T-helper 1 cell (primary cell): Measurements from ENCODE around the gene ABHD13.
"Not testable (repeated sequence)": the region's sequence is repeated elsewhere in the genome, so short reads cannot be mapped to it uniquely, and the experiment has no call there.

ENCODE experiments used
- DNase-seq, 5 donors: peaks; one replicate each; pipeline ENCODE4 v3.0.0-alpha.2; 2012 to 2020

The ABHD13 gene

DNA sequence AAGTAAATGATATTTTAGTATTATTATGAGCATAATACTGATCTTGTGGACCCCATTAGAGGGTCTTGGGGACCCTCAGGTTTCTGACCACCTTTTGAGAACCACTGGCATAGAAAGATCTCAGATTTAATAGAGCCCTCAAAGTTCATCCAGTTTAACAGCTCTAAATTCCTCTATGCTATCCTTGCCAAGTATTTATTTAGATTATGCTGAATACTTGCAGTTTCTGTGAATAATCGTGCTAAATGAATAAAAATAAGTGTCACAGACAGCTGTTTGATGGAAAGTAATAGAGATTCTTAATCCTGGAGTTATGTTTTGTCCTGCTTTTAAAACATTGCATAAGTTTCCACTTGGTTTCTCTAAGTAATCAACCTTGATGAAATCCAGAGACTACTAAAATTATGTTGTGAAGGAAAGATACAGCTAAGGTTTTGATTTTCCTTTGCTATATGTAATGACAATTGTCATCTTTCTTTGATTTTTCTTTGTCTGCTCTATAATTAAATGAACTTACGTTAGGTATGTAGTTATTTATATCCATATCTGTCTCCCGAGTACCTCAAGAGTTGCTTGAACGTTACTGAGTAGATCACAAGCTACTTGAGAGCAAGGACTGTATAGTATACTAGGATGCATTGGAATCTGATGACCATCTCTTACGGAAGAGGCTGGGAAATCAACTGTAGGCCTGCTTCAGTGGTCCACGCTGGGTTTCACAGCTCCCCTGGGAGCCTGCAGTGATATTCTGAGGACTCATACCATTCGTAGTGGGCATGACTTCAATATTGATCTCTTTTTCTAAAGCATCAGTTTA, 5.7 kb downstream of the ABHD13 start:
- no peak for DNase-seq

DNA sequence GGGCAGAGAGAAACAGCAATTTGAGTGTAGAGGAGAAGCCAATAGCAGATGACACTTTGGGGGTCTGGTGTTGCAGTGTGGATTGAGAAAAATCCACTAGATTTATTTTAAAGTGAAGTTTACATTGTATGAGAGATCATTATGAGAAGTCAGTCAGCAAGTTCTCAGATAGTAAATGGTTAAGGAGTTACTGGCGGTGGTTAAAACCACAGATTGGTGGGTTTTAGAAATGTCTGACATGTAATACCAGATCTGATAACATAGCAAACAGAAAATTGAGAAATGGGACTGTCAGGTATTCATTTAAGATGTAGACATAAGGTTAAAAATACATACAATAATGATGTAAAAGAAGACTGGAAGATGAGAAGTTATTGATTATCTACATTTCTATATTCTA, 7.2 kb downstream of the ABHD13 start:
- no peak for DNase-seq

DNA sequence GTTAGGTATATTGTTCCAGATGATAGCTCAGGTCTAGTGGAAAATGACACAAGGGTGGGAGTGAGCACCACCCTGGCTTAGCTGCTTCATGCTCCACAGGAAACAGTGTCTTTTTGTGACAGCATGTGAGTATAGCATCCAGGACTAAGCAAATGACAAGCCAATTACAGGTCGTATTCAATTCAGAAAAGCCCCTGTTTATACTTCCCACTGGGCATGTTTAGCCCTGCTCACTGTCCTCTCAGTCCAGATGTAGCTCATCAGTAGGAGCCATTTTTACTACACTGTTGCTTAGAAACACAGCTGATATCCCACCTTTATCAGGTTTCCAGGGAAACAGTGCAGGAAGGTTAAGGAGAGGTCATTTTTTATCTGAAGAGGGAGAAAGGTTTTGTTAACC, 8.0 kb downstream of the ABHD13 start:
- DNase-seq = no peak

DNA sequence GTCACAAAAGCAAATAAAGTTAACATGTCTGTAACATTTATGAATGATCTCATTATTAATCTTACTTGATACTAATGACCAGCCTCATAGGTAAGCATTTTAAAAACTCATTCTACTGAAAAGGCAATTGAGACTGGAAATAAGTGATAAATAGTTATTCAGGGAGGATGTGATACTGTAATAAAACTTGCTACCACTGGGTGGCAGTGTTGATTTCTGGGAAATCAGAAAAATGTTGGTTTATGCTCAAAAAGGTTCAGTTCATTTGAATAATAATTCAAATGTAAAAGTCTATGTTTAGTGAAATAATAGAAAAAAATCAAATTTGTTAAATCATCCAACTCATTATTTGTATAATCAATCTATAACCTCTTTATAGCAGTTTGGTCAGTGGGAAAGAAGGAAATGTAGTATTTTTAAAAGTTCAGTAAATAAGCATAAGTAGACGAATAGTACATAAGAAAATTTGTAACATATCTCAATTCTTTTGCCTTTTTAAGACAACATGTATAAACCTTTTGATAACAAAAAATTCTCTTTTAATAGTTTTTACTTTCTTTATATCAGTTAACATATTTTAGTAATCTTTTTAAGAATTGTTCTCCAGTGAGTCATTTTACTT, 9.6 kb downstream of the ABHD13 start:
- peak in 2 of 5 donors; percentile 30 to 32 for DNase-seq

DNA sequence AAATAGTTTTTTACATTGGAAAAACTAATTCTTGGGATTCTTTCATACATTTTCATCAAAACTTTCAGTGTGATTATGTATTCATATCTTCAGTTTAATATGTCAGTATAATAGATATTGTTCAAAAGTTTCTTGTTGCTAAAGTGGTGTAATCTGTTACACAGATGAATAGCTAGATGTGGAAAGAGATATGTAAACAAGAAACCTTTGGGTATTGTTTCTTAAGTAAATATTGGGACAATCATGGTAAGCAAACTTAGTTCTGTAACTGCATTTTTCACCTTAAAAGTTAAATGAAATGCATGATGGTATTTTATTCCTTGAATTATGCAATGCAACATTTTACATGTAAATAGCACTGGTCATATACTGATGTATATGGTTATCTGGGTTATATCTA, 12.2 kb downstream of the ABHD13 start:
- DNase-seq = no peak

DNA sequence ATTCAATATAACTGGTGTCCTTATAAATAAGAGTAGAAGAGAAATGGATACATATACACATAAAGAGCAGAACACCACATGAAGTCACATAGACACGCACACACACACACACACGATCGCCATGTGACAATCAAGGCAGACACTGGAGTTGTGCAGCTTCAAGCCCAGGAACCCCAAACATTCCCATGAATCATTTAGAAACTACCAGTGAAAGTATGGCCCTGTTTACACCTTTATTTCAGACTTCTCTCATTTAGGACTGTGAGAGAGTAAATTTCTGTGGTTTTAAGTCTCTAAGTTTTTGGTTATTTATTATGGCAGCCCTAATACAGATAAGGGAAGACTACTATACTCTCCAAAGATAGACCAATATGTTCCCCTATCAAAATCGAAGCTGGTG, 31.0 kb downstream of the ABHD13 start:
- DNase-seq = no peak

DNA sequence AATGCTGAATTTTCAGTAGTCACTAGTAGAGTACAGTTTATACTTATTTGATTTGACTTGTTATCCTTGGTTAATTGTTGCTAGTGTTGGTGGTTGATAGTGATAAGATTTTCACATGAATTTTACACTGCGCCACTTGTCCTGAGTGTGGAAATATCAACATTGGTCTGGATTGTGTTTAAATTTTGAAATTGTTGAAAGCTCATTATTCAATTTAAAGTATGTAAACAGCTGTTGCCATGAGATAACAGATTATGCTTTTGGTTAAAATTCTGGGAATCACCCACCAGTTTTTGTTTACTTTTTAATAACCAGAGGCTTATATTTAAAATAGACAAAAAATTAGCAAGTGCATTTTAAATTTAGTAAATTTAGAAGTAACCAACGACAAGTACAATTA, 39.1 kb downstream of the ABHD13 start:
- no peak for DNase-seq

DNA sequence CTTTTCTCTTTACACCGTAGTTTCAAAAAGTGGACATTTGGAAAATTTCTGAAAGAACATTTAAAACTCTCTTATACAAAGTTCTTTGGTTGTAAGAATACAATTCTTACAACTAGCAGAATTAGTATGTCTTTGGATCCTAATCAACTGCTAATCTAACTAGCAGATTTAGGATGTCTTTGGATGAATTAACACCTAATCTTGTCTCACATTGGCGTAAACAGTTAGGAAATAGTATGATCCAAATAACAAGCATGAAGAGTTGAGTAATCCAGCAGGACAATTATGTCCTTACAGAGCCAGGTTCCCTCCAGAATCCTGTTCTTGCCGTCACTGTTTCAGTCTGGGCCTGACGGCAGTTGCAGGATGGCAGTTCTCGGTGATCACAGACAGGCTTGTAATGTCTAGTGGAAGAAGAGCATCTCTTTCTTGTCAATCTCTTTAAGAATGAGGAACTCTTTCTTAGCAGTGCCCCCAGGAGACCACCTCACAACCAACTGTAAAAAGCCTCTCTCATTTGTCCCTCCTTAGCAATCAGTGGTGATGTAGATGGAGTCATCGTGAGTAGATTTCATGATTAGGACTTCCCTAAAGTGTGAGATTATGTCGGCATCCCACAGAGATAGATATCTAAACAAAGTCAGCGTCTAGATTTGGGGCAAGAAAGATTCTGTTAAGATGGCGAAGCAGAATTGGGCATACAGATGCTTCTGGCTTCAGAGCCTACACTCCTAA, 45.6 kb downstream of the ABHD13 start:
- no peak for DNase-seq

DNA sequence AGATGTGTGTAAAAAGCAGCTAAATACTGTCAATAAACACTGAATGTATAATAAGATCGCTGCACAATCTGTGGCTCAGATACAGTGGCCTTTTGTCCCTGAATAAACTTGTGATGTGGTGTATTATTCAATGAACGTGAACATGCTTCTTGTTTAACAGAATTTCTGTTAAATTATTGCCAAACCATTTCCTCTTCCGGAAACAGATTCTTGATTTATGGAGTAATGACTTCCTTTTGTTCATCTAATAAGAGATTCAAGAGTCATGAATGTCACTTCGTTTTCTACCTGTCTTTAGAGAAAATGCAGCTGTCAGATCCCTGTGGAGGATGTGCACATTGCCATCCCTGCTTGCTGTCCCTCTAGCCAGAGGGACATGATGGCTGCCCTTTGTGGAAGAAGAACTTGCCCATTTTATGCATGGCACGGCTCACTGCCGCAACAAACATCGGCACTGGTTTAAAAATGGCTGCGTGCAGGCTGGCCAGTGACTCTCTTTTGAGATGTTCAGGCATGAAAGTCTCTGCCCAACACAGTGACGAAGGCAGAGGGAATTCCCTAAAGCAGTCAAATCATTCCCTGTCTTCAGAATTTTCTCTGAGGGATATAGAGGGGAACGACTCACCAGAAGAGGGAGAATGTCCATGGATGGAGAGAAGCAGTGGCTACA, 48.3 kb downstream of the ABHD13 start:
- DNase-seq = peak in 1 of 5 donors; percentile 1

DNA sequence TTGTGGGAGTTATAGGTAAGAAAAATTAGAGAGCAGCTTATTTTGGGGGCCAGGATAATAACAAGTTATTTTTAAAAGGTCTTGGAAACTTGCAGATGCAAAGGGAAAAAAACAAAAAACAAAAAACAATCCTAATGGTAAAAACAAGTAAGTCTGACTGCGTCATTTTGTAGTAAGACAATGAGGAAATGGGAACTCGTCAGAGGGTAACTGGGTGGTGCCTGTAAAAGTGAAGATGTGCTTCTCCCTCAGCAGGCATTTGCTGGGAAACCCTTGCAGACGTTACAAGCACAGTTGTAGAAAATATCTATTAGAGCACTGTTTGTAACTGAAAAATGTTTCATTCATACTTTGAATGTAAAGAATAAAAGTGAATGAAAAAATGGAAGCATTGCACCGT, 49.2 kb downstream of the ABHD13 start:
- no peak for DNase-seq

DNA sequence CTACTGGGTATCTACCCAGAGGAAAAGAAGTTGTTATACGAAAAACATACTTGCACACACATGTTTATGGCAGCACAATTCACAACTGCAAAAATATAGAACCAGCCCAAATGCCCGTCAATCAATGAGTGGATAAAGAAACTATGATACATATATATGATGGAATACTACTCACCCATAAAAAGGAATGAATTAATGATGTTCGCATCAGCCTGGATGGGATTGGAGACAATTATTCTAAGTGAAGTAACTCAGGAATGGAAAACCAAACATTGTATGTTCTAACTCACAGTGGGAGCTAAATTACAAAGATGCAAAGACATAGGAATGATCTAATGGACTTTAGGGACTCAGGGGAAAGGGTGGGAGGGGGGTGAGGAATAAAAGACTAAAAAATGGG, 49.7 kb downstream of the ABHD13 start:
- DNase-seq = not testable (repeated sequence)

DNA sequence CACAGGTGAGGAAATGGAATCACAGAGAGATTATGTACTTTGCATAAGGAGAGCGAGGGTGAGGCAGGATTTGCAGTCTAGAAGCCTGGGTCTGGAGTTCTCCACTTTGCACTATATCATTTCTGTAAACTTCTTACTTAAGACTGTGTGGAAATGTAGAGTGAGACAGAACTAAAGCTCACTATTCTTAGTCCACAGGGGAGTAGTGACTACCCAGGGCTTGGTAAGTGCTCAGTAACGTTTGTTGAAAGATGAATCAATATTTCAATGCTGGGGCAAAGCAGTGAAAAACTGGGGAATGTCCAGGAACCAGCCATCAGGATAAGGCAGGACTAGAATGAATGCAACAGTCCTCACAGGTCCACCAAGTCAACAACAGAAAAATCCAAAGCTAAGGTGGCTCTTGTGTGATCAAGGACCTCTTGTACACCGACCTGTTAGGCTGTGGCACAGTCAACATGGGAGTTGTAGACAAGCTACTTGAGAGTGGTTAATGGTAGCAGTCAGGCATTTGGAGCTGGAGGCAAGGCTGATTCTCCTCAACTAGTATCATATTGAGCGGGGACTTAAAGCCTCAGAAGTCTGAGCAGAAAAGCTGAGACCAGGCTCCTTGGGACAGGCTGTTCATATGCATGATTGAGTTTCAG, 50.4 kb downstream of the ABHD13 start:
- DNase-seq = peak in 1 of 5 donors; percentile 3

DNA sequence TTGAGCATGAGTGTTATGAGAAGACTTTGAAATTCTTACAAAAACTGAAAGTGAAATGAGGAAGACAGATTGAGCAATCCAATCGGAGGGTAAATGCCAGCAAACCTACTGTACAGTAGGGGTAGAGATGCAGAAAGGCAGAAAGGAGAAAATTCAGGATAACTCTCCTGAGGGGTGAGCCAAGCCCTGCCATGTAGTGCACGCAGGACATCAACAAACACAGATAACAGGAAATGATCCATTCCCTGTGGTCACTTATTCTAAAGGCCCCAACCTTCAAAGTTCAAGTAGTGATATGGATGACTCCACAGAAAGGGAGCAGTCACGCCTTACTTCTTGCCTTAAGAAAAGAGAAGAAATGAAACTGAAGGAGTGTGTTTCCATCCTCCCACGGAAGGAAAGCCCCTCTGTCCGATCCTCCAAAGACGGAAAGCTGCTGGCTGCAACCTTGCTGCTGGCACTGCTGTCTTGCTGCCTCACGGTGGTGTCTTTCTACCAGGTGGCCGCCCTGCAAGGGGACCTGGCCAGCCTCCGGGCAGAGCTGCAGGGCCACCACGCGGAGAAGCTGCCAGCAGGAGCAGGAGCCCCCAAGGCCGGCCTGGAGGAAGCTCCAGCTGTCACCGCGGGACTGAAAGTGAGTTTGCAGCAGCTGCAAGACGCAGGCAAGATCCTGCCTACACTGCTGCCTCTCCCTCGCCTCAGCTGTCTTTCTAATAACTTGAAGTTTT, 51.6 kb downstream of the ABHD13 start, which contains the start of gene TNFSF13B:
TSS of gene TNFSF13B (plus strand) at position 118 of the 728 bp plus-strand sequence. CDS start at position 296, 178 bp downstream.
- DNase-seq = peak; percentile 8 to 54 (median 15)

DNA sequence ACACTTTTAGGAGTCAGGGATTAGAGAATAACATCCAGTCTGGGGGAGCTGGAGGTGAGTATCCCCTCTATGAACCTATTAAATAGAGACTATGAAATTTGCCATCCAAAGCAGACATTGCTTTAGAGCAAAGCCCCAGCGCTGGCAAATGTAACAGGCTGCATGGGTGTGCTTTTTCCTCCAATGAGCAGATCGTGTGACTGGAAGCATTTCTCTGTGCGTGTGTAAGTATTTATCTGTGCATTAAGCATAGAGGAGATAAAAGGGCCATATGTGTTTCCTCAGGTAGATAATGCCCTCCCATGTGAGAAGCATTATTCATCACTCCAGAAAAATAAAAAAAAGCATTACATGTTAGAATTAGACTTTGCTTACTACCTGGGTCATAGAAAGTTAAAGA, 52.2 kb downstream of the ABHD13 start:
- peak in 1 of 5 donors; percentile 1 for DNase-seq

DNA sequence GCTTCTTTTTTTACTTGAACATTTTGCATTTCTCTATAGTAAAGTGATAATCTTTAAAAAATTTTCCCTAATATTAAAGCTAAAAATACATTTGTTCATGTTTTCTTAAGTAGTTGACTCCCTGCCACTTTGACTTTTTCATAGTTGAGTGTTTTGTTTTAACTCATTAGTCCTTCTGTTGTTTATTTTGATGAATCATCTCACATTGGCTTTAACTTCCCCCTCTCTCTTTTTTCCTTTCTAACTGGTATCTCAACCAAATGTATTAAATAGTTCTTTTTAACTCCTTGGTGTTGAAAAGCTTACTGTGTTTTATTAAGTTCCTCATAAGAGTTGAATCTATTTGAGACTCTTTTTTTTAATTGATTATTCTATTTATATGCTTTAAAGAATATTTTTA, 54.1 kb downstream of the ABHD13 start:
- no peak for DNase-seq

DNA sequence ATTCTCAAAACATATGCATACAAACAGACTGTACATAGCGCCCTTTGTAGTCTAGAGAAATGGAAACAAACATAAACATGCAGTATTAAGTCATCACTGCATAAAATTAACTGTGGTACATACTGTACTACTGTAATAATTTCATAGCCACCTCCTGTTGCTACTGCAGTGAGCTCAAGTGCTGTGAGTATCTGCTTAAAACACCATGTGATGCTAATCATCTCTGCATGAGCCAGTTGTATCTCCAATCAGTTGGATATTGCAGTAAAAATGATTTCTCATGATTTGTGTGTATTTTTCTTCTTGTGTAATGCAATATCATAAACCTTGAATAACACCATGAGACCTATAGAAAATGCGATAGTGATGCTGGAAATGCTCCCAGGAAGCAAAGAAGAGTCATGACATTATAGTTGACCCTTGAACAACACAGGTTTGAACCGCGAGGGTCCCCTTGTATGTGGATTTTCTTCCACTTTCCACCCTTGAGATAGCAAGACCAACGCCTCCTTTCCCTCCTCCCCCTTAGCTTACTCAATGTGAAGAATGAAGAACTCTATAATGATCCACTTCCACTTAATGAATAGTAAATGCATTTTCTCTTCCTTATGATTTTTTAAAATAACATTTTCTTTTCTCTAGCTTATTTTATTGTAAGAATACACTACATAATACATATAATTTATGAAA, 55.4 kb downstream of the ABHD13 start:
- no peak for DNase-seq

DNA sequence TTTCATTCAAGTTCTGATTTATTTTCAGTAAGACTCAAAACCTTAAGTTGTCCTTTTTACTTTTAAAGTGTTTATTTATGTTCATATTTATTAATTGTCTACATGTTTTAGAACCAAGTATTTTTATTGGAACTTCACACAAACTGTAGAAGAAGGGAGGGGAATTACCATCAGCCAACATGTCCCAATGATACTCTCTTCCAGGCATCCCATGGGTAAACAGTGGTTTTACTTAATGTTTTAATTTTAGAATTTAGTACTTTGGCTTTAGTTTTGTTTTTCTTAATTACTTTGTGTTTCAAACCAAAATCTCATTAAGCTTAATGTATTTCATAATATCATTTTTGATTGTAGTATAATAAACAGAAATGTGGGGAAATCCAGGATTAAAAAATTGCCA, 56.5 kb downstream of the ABHD13 start:
- no peak for DNase-seq

DNA sequence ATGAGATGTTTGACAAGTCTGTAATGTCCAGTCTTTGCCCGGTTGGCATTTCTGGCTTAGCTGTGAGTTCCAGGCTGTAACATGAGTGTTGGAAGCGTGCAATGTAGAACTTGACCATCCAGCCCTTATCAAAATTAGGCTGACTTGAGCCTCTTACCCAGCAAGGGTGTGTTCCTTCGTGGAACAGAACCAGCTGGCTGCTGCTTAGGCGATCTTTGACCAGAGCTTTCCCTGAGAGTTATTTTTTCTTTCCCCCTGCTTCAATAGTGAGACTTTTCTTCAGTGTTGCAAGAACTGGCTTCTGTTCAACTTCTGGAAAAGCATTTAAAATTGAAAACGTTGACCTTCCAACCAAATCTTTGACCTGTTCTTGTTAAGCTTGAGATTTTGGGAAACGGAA, 57.9 kb downstream of the ABHD13 start:
- DNase-seq = no peak

DNA sequence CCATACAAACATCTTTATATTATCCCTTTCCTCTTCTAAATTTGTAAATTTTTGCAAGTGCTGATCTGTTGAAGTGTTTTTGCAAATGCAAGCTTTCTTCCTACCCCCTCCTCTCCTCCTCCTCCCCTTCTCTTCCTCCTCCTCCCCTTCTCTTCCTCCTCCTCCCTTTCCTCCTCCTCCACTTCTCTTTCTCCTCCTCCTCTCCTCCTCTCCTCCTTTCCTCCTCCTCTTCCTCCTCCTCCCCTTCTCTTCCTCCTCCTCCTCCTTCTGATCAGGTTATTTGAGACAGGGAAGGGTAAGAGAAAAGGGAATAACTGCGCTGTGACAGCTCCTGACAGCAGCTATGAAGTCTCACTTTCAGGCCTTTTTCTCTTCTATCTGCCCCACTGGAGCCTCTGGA, 60.3 kb downstream of the ABHD13 start:
- no peak for DNase-seq

DNA sequence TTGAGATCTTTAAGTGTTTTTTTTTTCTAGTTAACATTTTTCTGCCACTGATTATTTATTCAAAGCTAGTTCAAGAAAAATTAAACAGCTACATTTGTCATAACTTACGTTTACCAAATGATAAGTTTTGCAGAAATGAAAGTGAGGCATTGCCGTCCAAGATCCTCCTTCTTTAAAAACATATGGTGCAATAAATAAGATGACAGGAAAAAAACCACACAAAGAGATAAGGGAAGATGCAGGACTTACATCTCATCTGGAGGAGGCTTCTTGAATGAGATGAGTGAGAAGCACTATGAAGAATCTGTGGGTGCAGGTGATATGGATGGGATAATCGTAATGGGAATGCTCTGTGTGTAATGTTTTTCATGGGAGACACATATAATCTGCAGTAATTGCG, 63.7 kb downstream of the ABHD13 start:
- no peak for DNase-seq

DNA sequence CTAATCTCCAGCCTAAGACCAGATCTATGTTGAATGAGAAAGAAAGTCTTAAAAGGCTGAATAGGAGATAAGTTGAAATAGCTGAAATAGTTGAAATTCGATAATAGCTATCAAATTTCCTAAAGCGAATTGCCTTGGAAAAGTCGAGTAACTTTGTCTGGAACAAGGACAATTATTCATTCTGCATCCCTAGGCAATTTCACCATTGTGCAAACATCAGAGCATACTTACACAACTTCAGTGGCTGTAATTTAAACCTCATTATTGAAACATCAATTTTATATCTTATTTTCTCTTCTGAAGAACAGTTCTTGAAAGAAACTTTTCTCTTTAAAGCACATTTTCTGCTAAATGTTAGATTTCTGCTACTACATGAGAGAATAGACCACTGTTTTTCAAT, 64.9 kb downstream of the ABHD13 start:
- DNase-seq = no peak
